HepG2 (cell line): ENCODE data around the gene TRANK1. TPM values are rescaled to one million over a fixed set of nuclear protein-coding genes. Genes with fewer than 3 reads are reported as not detected.
"Not testable (repeated sequence)": the region's sequence is repeated elsewhere in the genome, so short reads cannot be mapped to it uniquely, and the experiment has no call there.

Experiments used
- ATAC-seq: fragments of 200-7000 bp; cut with Tn5 transposase; 3 replicates; pipeline ENCODE4 v1.9.1; 2020; ENCODE audit warnings: mild to moderate bottlenecking, moderate library complexity
- BruUV-seq: library from RNA; stranded (reverse); fragments of 400-500 nt; replicated peaks from 2 replicates; lab custom pipeline; 2021; lab: Mats Ljungman, UMichigan
- CTCF ChIA-PET: fragments of 300-600 bp; formaldehyde crosslinking; extraction: SDS; loops from one replicate; lab custom pipeline; 2021; ENCODE audit warnings: low total read pairs, inconsistent platforms, low intra/inter-chr PET ratio; lab: Yijun Ruan, JAX
- POLR2A ChIA-PET: fragments of 350-600 bp; sonication (Branson Sonifier 250); formaldehyde crosslinking; loops from one replicate; lab custom pipeline; 2020; ENCODE audit warnings: antibody characterized with exemption, inconsistent platforms; lab: Yijun Ruan, JAX
- DNase-seq: peaks from one replicate; pipeline ENCODE4 v3.0.0-alpha.2; 2015; ENCODE audit warnings: low spot score
- FAIRE-seq: peaks from 3 replicates; lab custom pipeline; 2011; peaks lifted over from hg19 to GRCh38; lab: Jason Lieb, UNC
- H2AFZ ChIP-seq: one replicate; pipeline ENCODE4 v1.6.1; 2011; ENCODE audit warnings: low read length, inconsistent platforms
- H3K27ac ChIP-seq: fragments of 300-600 bp; 3 replicates; pipeline ENCODE4 v1.8.0; 2011; ENCODE audit warnings: mixed run types, mild to moderate bottlenecking, mixed read lengths, low read length, inconsistent platforms; ENCODE audit not compliant: insufficient read depth; ENCODE audit errors: extremely low read length
- H3K27me3 ChIP-seq, 2 experiments: fragments of 200-600 bp in 1 of 2; 2 replicates in 1 of 2; 3 replicates in 1 of 2; pipeline versions ENCODE4 v1.6.0 to v1.8.0; 2011; ENCODE audit warnings: low read length in 2 of 2, mild to moderate bottlenecking in 2 of 2, moderate library complexity in 2 of 2, inconsistent platforms in 1 of 2; ENCODE audit not compliant: insufficient read depth in 2 of 2, control insufficient read depth in 1 of 2
- H3K36me3 ChIP-seq, 2 experiments: fragments of 200-600 bp in 1 of 2; replicated peaks in 1 of 2; 2 replicates in 1 of 2; 3 replicates in 1 of 2; pipeline versions ENCODE4 v1.5.1 to v1.8.0; 2011; ENCODE audit warnings: low read length in 2 of 2, inconsistent platforms in 1 of 2; ENCODE audit not compliant: insufficient read depth in 2 of 2, control insufficient read depth in 1 of 2
- H3K4me1 ChIP-seq: 2 replicates; pipeline ENCODE4 v1.5.1; 2012; ENCODE audit warnings: low read length, inconsistent platforms; ENCODE audit not compliant: insufficient read depth
- H3K4me2 ChIP-seq: 2 replicates; pipeline ENCODE4 v1.6.0; 2011; ENCODE audit warnings: low read depth, low read length, inconsistent platforms
- H3K4me3 ChIP-seq, 3 experiments: fragments of 200-600 bp in 1 of 3; sonication (generic), shearing (Covaris generic) in 1 of 3; replicated peaks in 1 of 3; 2 replicates each; pipeline ENCODE4 v1.5.1; 2011 to 2016; ENCODE audit warnings: low read length in 3 of 3, inconsistent platforms in 2 of 3, low read depth in 2 of 3, mild to moderate bottlenecking in 2 of 3, control low read depth in 1 of 3, mixed read lengths in 1 of 3; ENCODE audit not compliant: insufficient read depth in 1 of 3
- H3K79me2 ChIP-seq: one replicate; pipeline ENCODE4 v1.6.1; 2011; ENCODE audit warnings: low read length, inconsistent platforms; ENCODE audit not compliant: insufficient read depth
- H3K9ac ChIP-seq: 2 replicates; pipeline ENCODE4 v1.6.0; 2011; ENCODE audit warnings: mild to moderate bottlenecking, low read depth, low read length, inconsistent platforms; ENCODE audit not compliant: insufficient read depth
- H3K9me3 ChIP-seq: 2 replicates; pipeline ENCODE4 v1.5.1; 2012; ENCODE audit warnings: mild to moderate bottlenecking, low read length
- H4K20me1 ChIP-seq: 2 replicates; pipeline ENCODE4 v1.6.0; 2011; ENCODE audit warnings: inconsistent platforms, mild to moderate bottlenecking, low read length, moderate library complexity; ENCODE audit not compliant: insufficient read depth
- DRAP1 ChIP-seq: IDR thresholded peaks from 2 replicates; pipeline ENCODE4 v1.6.1; 2016; ENCODE audit warnings: missing genetic modification reagents, missing compliant biosample characterization
- HOXA9 ChIP-seq: sonication (generic); formaldehyde crosslinking; IDR thresholded peaks from 2 replicates; pipeline ENCODE4 v1.8.1; 2022; ENCODE audit warnings: missing genetic modification reagents, mild to moderate bottlenecking, moderate library complexity, borderline replicate concordance
- JARID2 ChIP-seq: sonication (generic); formaldehyde crosslinking; IDR thresholded peaks from 2 replicates; pipeline ENCODE4 v1.8.1; 2023; ENCODE audit warnings: missing genetic modification reagents, inconsistent platforms; ENCODE audit not compliant: insufficient replicate concordance
- LRRFIP1 ChIP-seq: sonication (generic); formaldehyde crosslinking; conservative IDR thresholded peaks from 2 replicates; pipeline ENCODE4 v1.4.0; 2020; ENCODE audit warnings: missing genetic modification reagents
- RERE ChIP-seq: IDR thresholded peaks from 2 replicates; pipeline ENCODE4 v1.6.1; 2016; ENCODE audit warnings: low read depth, missing genetic modification reagents, missing compliant biosample characterization
- ZNF83 ChIP-seq: sonication (generic); formaldehyde crosslinking; IDR thresholded peaks from 2 replicates; pipeline ENCODE4 v1.4.0; 2020; ENCODE audit warnings: missing genetic modification reagents, mild to moderate bottlenecking, borderline replicate concordance
- WGBS: methylation state at CpG from one replicate; pipeline ENCODE4 v1.1.6; 2017; ENCODE audit warnings: low lambda C conversion rate; 5-methylcytosine and 5-hydroxymethylcytosine counted together
- in situ Hi-C: cut with HindIII; loops from 2 replicates; pipeline ENCODE4 v1.10.0; 2017; ENCODE audit warnings: low pct_unique_long_range_greater_than_20kb; ENCODE audit not compliant: extremely low pct_ligation_motif_present
- intact Hi-C: fragments of 100-400 bp; cut with micrococcal nuclease; formaldehyde crosslinking; loops from one replicate; pipeline ENCODE4 v1.10.0; 2022; ENCODE audit not compliant: unreplicated experiment
- polyA plus RNA-seq, 8 experiments: library from polyadenylated mRNA; depleted of rRNA in 3 of 8; stranded (reverse) in 7 of 8; unstranded in 1 of 8; fragments of >200 nt; fragmentation: Illumina TruSeq in 4 of 8; extraction: Trizol in 4 of 8; gene quantifications; 2 replicates each; pipeline versions ENCODE4 v1.2.1 to v1.2.3, GENCODE V29; 2011 to 2016; ENCODE audit warnings: low read depth in 4 of 8, missing spikeins in 1 of 8, mixed read lengths in 1 of 8; ENCODE audit not compliant: insufficient read depth in 1 of 8
- total RNA-seq, 5 experiments: library from RNA; depleted of rRNA; stranded (reverse); fragments of >200 nt; fragmentation: Illumina TruSeq; extraction: Trizol; gene quantifications; 2 replicates each; pipeline ENCODE4 v1.2.3, GENCODE V29; 2016; ENCODE audit warnings: low read depth in 1 of 5

TRANK1 gene
- total and polyA plus RNA-seq, 2 of the 13 experiments (the other 11 are each of a cell fraction or from before 2014, with no cell fraction given): 0.13 to 0.32 TPM

GRCh38 chr3:36904065-36904464 is 40.8 kb downstream of the TRANK1 start:
- not testable (repeated sequence) for H3K4me3 ChIP-seq, H3K9me3 ChIP-seq, H3K9ac ChIP-seq, BruUV-seq, H3K36me3 ChIP-seq, H3K79me2 ChIP-seq, ATAC-seq, H3K27me3 ChIP-seq, H3K4me2 ChIP-seq, H3K27ac ChIP-seq, H4K20me1 ChIP-seq, H2AFZ ChIP-seq, DNase-seq, FAIRE-seq
- intact Hi-C loops (loop anchor here (1.0 kb wide), 1 partner anchor 54 kb away; no protein-coding TSS in a partner anchor), in situ Hi-C loops (loop anchor here (5.0 kb wide), 1 partner anchor 53 kb away; no protein-coding TSS in a partner anchor)
- POLR2A ChIA-PET: interaction anchor here (1.4 kb wide), 1 partner anchor 89 kb away, joined by 4 read pairs; the partner anchor contains the start of genes EPM2AIP1 and MLH1
- 54% methylated on average over 13 of the region's 13 CpGs for whole genome bisulfite sequencing
- CTCF ChIA-PET: interaction anchor here (2.6 kb wide), 1 partner anchor 55 kb away, joined by 22 read pairs; no protein-coding TSS in a partner anchor
- H3K4me1 ChIP-seq: peaks cover 14% of the 10 kb centered on the region; the same call in 1 of the 2 replicates

GRCh38 chr3:36903119-36903882 is 41.6 kb downstream of the TRANK1 start:
- FAIRE-seq: no peak
- no TSS peak for BruUV-seq
- H3K27me3 ChIP-seq: no peaks in the 10 kb centered on the region
- H3K36me3 ChIP-seq: no peaks in the 10 kb centered on the region
- DNase-seq: no peak
- no peak overlapping the region for H3K4me2 ChIP-seq
- POLR2A ChIA-PET: no interaction called here
- in situ Hi-C loops (loop anchor here (5.0 kb wide), 1 partner anchor 54 kb away; no protein-coding TSS in a partner anchor), intact Hi-C loops (no loop called here)
- no peak overlapping the region for H3K27ac ChIP-seq
- CTCF ChIA-PET: no interaction called here
- H3K4me3 ChIP-seq: no peak overlapping the region
- no peaks in the 10 kb centered on the region for H4K20me1 ChIP-seq
- no peaks in the 10 kb centered on the region for H3K9me3 ChIP-seq
- ATAC-seq: no peak
- H2AFZ ChIP-seq: no peak overlapping the region
- 0 out of 2 replicates have a peak, but pooled peaks cover 7% of the 10 kb centered on the region for H3K4me1 ChIP-seq
- H3K79me2 ChIP-seq: no peaks in the 10 kb centered on the region
- H3K9ac ChIP-seq: no peak overlapping the region
- 38% methylated on average over 10 of the region's 10 CpGs for WGBS
- no peak for TF ChIP-seq LRRFIP1
- TF ChIP-seq ZNF83: no peak
- no peak for TF ChIP-seq HOXA9 (CRISPR knock-in tag)
- TF ChIP-seq DRAP1 (CRISPR knock-in tag): no peak
- no peak for TF ChIP-seq RERE
- TF ChIP-seq JARID2 (CRISPR knock-in tag): no peak
